ENCODE results near the gene FBXO40.

GRCh38 chr3:121581691-121582090 lies 11.5 kb upstream of the FBXO40 start:
- TF ChIP-seq CTCF (IDR thresholded peaks at IDR 0.05) (no peak), POLR2AphosphoS5 (IDR thresholded peaks at IDR 0.05; ENCODE audit: insufficient read depth in 1 of 2, low read depth in 1 of 2) (no peak)

Measured in vagina (tissue), 2 donors.